ENCODE data around the gene NOSIP.

GRCh38 chr19:49580264-49581006, at the start of gene NOSIP:
- no peak for TF ChIP-seq CTCF (IDR thresholded peaks at IDR 0.05)
- peak; percentile 76 for TF ChIP-seq POLR2A (IDR thresholded peaks at IDR 0.05)
- no peak for TF ChIP-seq EP300 (IDR thresholded peaks at IDR 0.05)
